GM12891 (cell line): ENCODE data around the gene KAT5.
A peak's percentile ranks its signal among the peaks of the same experiment; 100 is the strongest.

Source experiments
- DNase-seq: peaks from one replicate; pipeline ENCODE4 v3.0.0; 2011; ENCODE audit warnings: low spot score; ENCODE audit not compliant: insufficient read length
- FAIRE-seq: peaks from 2 replicates; lab custom pipeline; 2011; peaks lifted over from hg19 to GRCh38; lab: Jason Lieb, UNC
- PAX5 ChIP-seq: IDR thresholded peaks from 2 replicates; pipeline ENCODE4 v1.6.1; 2011; ENCODE audit warnings: low read length, moderate library complexity, mild to moderate bottlenecking; ENCODE audit not compliant: insufficient read depth, severe bottlenecking
- POLR2A ChIP-seq: IDR thresholded peaks from 2 replicates; pipeline ENCODE4 v1.6.1; 2011; ENCODE audit warnings: low read depth, low read length, control low read depth
- POLR2AphosphoS5 ChIP-seq: IDR thresholded peaks from 2 replicates; pipeline ENCODE4 v1.6.1; 2011; ENCODE audit warnings: low read depth, low read length, control low read depth
- POU2F2 ChIP-seq: IDR thresholded peaks from 2 replicates; pipeline ENCODE4 v1.6.1; 2011; ENCODE audit warnings: low read depth, mild to moderate bottlenecking, control low read depth, low read length, moderate library complexity
- SPI1 ChIP-seq: IDR thresholded peaks from 2 replicates; pipeline ENCODE4 v1.6.1; 2011; ENCODE audit warnings: low read depth, low read length, control low read depth
- TAF1 ChIP-seq: IDR thresholded peaks from 2 replicates; pipeline ENCODE4 v1.6.1; 2011; ENCODE audit warnings: low read depth, low read length, control low read depth

The KAT5 gene

DNA sequence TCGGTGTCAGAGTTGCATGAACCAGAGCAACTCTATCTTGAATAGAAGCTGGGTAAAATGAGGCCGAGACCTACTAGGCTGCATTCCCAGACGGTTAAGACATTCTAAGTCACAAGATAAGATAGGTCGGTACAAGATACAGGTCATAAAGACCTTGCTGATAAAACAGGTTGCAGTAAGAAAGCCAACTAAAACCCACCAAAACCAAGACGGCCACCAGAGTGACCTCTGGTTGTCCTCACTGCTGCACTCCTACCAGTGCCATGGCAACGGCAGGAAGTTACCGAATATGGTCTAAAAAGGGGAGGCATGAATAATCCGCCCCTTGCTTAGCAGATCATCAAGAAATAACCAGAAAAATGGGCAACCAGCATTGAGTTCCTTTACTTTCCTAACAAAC is 2.4 kb upstream of the KAT5 start:
- TF ChIP-seq SPI1 (no peak), POLR2AphosphoS5 (no peak), PAX5 (no peak), TAF1 (no peak), POLR2A (no peak), POU2F2 (no peak)
- FAIRE-seq, result no peak
- DNase-seq, result no peak

DNA sequence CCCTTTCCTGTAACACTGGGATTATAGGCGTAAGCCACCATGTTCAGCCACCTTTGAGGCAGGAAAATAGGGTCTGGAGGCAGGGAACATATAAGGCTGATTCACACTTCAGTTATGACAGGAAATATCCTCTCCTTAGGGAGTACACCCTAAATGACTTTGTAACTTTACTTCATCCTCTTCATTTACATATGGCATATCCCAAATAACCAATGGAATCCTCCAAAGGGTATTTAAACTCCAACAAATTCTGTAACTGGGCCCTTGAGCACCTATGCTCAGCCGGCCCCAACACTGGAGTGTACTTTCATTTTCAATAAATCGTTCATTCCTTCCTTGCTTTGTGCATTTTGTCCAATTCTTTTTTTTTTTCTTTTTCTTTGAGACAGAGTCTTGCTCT is 1.6 kb upstream of the KAT5 start:
- DNase-seq (no peak), FAIRE-seq (no peak)
- TF ChIP-seq POLR2A (no peak), PAX5 (no peak), TAF1 (no peak), SPI1 (no peak), POU2F2 (no peak), POLR2AphosphoS5 (no peak)

DNA sequence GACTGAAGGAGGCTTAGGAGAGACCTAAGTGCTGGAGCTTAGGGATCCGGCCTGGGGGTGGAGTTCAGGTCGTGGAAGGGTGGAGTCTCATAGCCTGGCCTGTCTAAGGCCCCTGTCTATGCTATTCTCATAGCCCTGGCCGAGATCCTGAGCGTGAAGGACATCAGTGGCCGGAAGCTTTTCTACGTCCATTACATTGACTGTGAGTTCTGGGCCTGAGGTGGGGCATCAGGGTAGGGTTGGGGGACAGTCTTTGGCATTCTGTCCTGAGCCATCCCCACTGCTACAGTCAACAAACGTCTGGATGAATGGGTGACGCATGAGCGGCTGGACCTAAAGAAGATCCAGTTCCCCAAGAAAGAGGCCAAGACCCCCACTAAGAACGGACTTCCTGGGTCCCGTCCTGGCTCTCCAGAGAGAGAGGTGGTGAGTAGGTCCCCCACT is 603 bp downstream of the KAT5 start:
- FAIRE-seq, result no peak
- TF ChIP-seq TAF1, result no peak
- TF ChIP-seq POU2F2, result no peak
- TF ChIP-seq POLR2AphosphoS5, result no peak
- TF ChIP-seq PAX5, result no peak
- TF ChIP-seq SPI1, result no peak
- no peak for TF ChIP-seq POLR2A
- DNase-seq, result no peak

DNA sequence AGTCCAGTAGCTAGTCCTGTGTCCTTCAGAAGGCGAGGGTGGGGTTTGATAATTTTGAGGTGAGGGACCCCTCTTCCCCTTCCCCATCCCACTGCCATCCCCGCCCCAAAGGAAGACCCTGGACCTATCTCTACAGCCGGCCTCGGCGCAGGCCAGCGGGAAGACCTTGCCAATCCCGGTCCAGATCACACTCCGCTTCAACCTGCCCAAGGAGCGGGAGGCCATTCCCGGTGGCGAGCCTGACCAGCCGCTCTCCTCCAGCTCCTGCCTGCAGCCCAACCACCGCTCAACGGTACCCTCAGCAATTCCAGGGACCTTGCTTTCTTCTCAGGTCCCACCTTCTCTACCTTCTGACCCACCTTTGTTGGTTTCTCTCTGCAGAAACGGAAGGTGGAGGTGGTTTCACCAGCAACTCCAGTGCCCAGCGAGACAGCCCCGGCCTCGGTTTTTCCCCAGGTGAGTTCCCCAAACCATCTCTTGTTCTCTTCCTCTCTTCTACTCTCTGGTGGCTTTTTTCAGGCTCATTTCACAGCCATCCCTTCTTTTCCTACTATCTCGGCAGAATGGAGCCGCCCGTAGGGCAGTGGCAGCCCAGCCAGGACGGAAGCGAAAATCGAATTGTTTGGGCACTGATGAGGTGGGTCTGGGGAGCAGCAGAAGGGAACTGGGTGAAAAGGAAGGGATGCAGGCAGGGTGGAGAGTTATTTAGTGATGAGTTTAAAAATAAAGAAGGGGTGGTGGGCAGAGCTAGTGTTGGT is 1.3 kb downstream of the KAT5 start:
- TF ChIP-seq POLR2A (no peak), TAF1 (no peak), PAX5 (no peak), SPI1 (no peak), POLR2AphosphoS5 (no peak), POU2F2 (no peak)

DNA sequence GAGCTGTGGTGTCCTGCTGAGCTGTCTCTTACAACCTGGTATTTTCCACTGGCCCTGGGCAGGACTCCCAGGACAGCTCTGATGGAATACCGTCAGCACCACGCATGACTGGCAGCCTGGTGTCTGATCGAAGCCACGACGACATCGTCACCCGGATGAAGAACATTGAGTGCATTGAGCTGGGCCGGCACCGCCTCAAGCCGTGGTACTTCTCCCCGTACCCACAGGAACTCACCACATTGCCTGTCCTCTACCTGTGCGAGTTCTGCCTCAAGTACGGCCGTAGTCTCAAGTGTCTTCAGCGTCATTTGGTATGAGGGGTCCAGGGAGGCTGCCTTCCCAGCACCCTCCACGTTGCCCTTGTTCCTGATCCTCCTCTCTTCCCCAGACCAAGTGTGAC is 2.4 kb downstream of the KAT5 start:
- DNase-seq, result no peak
- FAIRE-seq, result no peak
- TF ChIP-seq POLR2A, result no peak
- no peak for TF ChIP-seq TAF1
- no peak for TF ChIP-seq POLR2AphosphoS5
- no peak for TF ChIP-seq POU2F2
- TF ChIP-seq SPI1, result no peak
- no peak for TF ChIP-seq PAX5

More for the DNA sequence above, 1.3 kb downstream of the KAT5 start:
- DNase-seq, result no peak
- no peak for FAIRE-seq

DNA sequence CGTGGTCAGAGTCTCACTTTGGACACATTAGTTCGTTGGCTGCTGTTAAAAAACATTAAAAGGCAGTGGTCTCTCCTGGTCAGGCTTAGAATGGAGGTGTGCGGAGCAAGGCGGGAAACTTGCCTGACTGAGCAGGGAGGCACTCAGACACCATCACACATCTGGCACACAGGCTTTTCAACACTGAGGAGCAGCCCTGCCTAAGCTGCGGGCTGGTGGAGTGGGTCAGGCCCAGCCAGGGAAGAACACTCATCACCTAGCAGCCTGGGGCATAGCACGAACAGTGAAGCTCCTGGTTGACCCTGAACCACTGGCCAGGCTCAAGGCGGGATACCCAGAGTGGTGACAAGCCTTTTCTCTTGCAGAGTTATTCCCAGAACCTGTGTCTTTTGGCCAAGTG is 4.2 kb downstream of the KAT5 start:
- FAIRE-seq (no peak), DNase-seq (no peak)
- TF ChIP-seq POLR2AphosphoS5, result no peak; the same call in 1 of the 2 replicates
- TF ChIP-seq TAF1, result no peak
- TF ChIP-seq PAX5, result no peak
- TF ChIP-seq POU2F2, result no peak
- TF ChIP-seq POLR2A, result no peak
- TF ChIP-seq SPI1, result no peak

DNA sequence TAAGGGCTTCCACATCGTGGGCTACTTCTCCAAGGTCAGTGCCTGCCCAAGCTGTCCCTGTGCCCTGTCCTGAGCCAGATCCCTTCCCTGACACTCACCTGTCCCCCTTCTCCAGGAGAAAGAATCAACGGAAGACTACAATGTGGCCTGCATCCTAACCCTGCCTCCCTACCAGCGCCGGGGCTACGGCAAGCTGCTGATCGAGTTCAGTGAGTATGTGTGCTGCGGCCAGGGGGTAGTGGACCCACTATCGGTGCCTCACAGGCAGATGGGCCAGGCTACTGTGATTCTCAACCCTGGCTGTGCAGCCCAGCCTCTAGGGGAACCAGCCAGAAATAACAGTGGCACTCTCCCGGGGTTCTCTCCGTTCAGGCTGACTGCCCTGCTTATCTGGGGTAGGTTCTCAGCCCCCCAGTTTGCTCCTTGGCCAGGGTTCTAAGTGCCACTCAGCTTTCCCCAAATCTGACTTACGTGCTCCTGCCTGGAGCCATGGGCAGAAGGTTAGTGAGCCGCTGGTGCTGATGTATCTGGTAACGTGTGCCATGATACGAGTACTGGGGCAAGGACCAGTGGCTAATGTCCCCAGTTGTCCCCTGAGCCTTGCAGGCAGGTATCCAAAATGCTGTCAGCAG is 4.8 kb downstream of the KAT5 start:
- no peak for TF ChIP-seq PAX5
- TF ChIP-seq TAF1, result no peak
- TF ChIP-seq POLR2A, result no peak
- no peak for TF ChIP-seq SPI1
- TF ChIP-seq POLR2AphosphoS5, result 0 out of 2 replicates have a peak, but pooled peaks have one; percentile 19
- TF ChIP-seq POU2F2, result no peak
- DNase-seq, result no peak
- no peak for FAIRE-seq

DNA sequence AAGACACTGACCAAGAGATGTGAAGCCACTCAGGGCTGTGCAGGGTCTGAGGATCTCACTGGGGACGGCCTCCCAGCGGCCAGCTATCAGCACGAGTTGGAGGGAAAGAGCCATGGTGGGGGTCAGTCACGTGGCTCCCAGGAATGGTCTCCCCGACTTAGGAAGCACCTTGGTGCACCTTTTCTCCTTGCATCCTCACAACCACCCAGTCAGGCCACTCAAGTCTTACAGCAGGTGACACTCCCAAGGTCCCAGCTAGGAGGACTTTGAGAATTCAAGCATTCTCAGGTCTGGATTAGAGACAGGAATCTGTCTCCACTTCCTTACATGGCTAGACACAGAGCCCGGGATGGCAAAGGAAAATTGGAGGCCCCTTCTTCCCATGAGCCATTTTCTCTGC is 5.9 kb downstream of the KAT5 start:
- DNase-seq (no peak), FAIRE-seq (no peak)
- no peak for TF ChIP-seq TAF1
- no peak for TF ChIP-seq SPI1
- peak; percentile 16; the same call in 1 of the 2 replicates for TF ChIP-seq POLR2A
- TF ChIP-seq PAX5, result no peak
- peak; percentile 67 for TF ChIP-seq POLR2AphosphoS5

DNA sequence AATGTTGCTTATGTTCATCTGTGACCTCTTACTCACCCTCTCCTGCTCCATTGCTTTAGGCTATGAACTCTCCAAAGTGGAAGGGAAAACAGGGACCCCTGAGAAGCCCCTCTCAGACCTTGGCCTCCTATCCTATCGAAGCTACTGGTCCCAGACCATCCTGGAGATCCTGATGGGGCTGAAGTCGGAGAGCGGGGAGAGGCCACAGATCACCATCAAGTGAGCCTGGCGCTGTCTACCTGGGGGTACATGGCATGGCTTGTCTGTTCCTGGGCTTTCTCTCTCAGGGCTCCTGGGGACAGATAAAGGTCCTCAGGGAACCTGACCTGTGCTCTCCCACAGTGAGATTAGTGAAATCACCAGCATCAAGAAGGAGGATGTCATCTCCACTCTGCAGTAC is 6.5 kb downstream of the KAT5 start:
- TF ChIP-seq POLR2AphosphoS5, result no peak
- TF ChIP-seq POU2F2, result no peak
- TF ChIP-seq TAF1, result no peak
- TF ChIP-seq SPI1, result no peak
- no peak for TF ChIP-seq PAX5
- TF ChIP-seq POLR2A, result no peak
- FAIRE-seq (no peak), DNase-seq (no peak)

DNA sequence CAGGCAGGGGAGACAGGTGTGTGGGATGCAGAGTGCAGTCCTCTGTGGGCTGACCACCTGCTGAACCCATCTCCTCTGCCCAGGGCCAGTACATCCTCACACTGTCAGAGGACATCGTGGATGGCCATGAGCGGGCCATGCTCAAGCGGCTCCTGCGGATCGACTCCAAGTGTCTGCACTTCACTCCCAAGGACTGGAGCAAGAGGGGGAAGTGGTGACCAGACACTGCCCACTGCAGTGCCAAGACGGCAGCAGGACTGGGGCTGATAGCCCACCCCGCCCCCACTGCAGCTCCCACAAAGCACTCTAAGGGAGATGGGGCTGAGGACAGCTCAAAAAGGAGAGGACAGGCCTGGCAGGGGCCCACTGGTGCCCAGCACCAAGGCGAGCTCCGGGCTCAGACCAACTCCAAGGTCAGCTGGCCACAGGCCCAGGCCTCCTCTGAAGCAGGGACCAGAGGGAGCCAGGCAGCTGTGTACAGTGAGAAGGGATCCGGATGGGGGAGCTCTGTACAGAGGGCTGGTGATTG is 7.0 kb downstream of the KAT5 start:
- TF ChIP-seq POLR2A, result no peak
- TF ChIP-seq SPI1, result no peak
- no peak for TF ChIP-seq TAF1
- TF ChIP-seq POU2F2, result no peak
- TF ChIP-seq POLR2AphosphoS5, result no peak
- TF ChIP-seq PAX5, result no peak
- FAIRE-seq (no peak), DNase-seq (no peak)
